A204.1 (cell line): Measurements from ENCODE around the gene ADA.

Experiments used
- FAIRE-seq: peaks from 2 replicates; lab custom pipeline; 2012; peaks lifted over from hg19 to GRCh38; lab: Jason Lieb, UNC

Gene ADA

GRCh38 chr20:44643596-44644229 is 7.8 kb downstream of the ADA start:
- no peak for FAIRE-seq

- no peak for FAIRE-seq
These were observed 8.4 kb downstream of the ADA start for GRCh38 chr20:44643154-44643519.

- no peak for FAIRE-seq
These were observed 9.0 kb downstream of the ADA start for GRCh38 chr20:44642203-44643153.

- no peak for FAIRE-seq
These were observed 10.2 kb downstream of the ADA start for GRCh38 chr20:44641325-44641724.

GRCh38 chr20:44640522-44640921 is 11.0 kb downstream of the ADA start:
- FAIRE-seq: no peak

- FAIRE-seq: no peak
These were observed 13.8 kb downstream of the ADA start for GRCh38 chr20:44637522-44638372.

GRCh38 chr20:44637042-44637441 is 14.5 kb downstream of the ADA start:
- FAIRE-seq: no peak

GRCh38 chr20:44635877-44636276 is 15.6 kb downstream of the ADA start:
- no peak for FAIRE-seq

GRCh38 chr20:44633872-44634600 is 17.5 kb downstream of the ADA start:
- no peak for FAIRE-seq

GRCh38 chr20:44633187-44633810 is 18.2 kb downstream of the ADA start:
- FAIRE-seq: no peak

GRCh38 chr20:44632103-44632752 is 19.3 kb downstream of the ADA start:
- FAIRE-seq: no peak

- FAIRE-seq: no peak
These were observed 21.2 kb downstream of the ADA start for GRCh38 chr20:44630297-44630696.

GRCh38 chr20:44629542-44629941 is 22.0 kb downstream of the ADA start:
- no peak for FAIRE-seq

- no peak for FAIRE-seq
These were observed 22.5 kb downstream of the ADA start for GRCh38 chr20:44629017-44629385.

GRCh38 chr20:44627364-44628010 is 24.0 kb downstream of the ADA start:
- no peak for FAIRE-seq

- FAIRE-seq: no peak
These were observed 25.2 kb downstream of the ADA start for GRCh38 chr20:44626278-44626677.

- FAIRE-seq: no peak
These were observed 26.1 kb downstream of the ADA start for GRCh38 chr20:44625361-44625760.

GRCh38 chr20:44624743-44625271 is 26.7 kb downstream of the ADA start:
- no peak for FAIRE-seq

- FAIRE-seq: no peak
These were observed 27.3 kb downstream of the ADA start for GRCh38 chr20:44624152-44624551.
